OCI-LY1 (cell line): ENCODE data around the gene ASB2.

Source experiments
- CTCF ChIP-seq: fragments of 200-600 bp; sonication (generic), shearing (Covaris generic); IDR thresholded peaks from 2 replicates; pipeline ENCODE4 v1.5.1; 2017; ENCODE audit warnings: mild to moderate bottlenecking, antibody characterized with exemption, low read length, moderate library complexity, mixed read lengths
- EZH2 ChIP-seq: fragments of 200-600 bp; sonication (generic), shearing (Covaris generic); IDR thresholded peaks from 2 replicates; pipeline ENCODE4 v1.8.0; 2017; ENCODE audit warnings: borderline replicate concordance, mixed run types, mild to moderate bottlenecking, antibody characterized with exemption, low read length, moderate library complexity, mixed read lengths

- TF ChIP-seq CTCF (no peak), EZH2 (no peak)
Observed at GRCh38 chr14:93987815-93988476, 11.6 kb upstream of the ASB2 start.
